ENCODE results near the gene PSRC1. TPM values are rescaled to one million over a fixed set of nuclear protein-coding genes. Genes with fewer than 3 reads are reported as not detected.

The PSRC1 gene
- total and polyA plus RNA-seq, 2 donors from 2014 or later = 3.5 to 4.2 TPM

DNA sequence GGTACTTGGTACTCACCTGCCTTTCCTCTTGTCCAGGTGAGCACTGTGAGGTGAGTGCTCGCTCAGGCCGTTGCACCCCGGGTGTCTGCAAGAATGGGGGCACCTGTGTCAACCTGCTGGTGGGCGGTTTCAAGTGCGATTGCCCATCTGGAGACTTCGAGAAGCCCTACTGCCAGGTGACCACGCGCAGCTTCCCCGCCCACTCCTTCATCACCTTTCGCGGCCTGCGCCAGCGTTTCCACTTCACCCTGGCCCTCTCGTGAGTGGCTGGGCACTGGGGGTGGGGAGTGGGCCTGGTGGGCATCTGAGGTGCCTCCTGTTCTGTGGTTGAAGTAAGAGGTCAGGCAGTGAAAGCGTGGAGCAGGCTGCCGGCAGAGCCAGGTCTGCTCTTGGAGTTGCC, 21.9 kb downstream of the PSRC1 start:
- Histone ChIP-seq H3K36me3 (ENCODE audit: control insufficient read depth in 2 of 3, insufficient read depth in 3 of 3, low read length in 3 of 3) (peaks cover 0 to 2% (median 0%) of the 10 kb centered on the region in 3 donors), H3K4me3 (ENCODE audit: low read length in 3 of 3) (no peak overlapping the region), H3K9ac (ENCODE audit: low read length in 3 of 3) (no peak overlapping the region), H3K27ac (ENCODE audit: low read depth in 2 of 2, low read length in 2 of 2) (no peak overlapping the region), H3K27me3 (ENCODE audit: control insufficient read depth, insufficient read depth, low read length) (no peaks in the 10 kb centered on the region), H3K9me3 (ENCODE audit: control insufficient read depth in 2 of 3, insufficient read depth in 1 of 3, low read length in 3 of 3) (no peaks in the 10 kb centered on the region), H3K4me1 (ENCODE audit: control insufficient read depth in 2 of 3, insufficient read depth in 2 of 3, low read depth in 1 of 3, low read length in 3 of 3) (no peaks in the 10 kb centered on the region)
- FAIRE-seq = no peak
- peak in 1 of 5 donors; percentile 63 for DNase-seq
- intact Hi-C loops (cut with DNase I) = no loop called here
- TF ChIP-seq, protein P1, sequence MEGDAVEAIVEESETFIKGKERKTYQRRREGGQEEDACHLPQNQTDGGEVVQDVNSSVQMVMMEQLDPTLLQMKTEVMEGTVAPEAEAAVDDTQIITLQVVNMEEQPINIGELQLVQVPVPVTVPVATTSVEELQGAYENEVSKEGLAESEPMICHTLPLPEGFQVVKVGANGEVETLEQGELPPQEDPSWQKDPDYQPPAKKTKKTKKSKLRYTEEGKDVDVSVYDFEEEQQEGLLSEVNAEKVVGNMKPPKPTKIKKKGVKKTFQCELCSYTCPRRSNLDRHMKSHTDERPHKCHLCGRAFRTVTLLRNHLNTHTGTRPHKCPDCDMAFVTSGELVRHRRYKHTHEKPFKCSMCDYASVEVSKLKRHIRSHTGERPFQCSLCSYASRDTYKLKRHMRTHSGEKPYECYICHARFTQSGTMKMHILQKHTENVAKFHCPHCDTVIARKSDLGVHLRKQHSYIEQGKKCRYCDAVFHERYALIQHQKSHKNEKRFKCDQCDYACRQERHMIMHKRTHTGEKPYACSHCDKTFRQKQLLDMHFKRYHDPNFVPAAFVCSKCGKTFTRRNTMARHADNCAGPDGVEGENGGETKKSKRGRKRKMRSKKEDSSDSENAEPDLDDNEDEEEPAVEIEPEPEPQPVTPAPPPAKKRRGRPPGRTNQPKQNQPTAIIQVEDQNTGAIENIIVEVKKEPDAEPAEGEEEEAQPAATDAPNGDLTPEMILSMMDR (IDR thresholded peaks at IDR 0.05; ENCODE audit: borderline replicate concordance, extremely low read depth, insufficient read depth) = no peak

DNA sequence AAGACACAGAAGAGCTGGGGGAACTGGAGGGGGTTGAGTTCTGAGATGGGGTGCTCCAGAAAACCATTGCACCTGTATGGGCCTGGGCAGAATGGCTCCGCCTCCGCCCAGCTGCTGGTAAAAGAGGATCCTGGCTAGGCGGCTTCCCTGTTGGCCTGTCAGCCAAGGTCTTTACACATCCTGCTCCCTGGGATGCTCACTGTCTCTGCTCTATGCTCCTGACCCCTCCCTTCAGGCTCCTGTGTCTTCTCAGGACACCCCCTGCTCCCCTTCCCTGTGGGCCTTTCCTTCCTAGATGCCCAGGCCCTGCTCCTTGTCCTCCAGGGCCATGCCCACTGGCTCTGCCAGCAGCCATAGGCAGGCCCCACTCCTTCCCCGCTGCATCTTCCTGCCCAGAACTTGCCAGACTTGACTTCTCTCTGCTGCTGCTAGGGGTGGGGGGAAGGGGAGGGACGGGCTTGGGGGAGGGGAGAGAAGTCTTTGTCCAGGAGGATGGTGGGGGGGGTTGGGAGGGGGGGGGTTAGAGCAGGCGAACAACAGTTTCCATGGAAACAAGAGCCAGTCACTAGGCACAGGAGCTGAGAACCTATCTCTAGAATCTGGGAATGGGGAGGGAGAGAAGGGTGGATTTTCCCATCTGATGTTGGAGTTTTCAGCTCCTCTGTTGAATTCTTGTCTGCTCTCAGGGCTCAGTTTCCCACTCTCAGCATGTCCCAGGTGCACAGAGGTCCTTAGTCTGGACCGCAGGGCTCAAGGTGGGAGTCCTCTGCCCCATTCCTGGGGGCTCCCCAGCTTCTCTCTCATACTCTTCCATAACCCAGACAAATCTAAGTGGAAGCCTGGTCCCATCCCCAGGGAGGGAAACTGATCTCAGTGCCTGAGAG, 23.0 kb downstream of the PSRC1 start:
- no peaks in the 10 kb centered on the region for H3K27me3 ChIP-seq (ENCODE audit: control insufficient read depth, insufficient read depth, low read length)
- H3K4me1 ChIP-seq (ENCODE audit: control insufficient read depth in 2 of 3, insufficient read depth in 2 of 3, low read depth in 1 of 3, low read length in 3 of 3) = peaks cover 0 to 7% (median 0%) of the 10 kb centered on the region in 3 donors
- TF ChIP-seq, protein P1 (IDR thresholded peaks at IDR 0.05; ENCODE audit: borderline replicate concordance, extremely low read depth, insufficient read depth) = no peak
- H3K9ac ChIP-seq (ENCODE audit: low read length in 3 of 3) = no peak overlapping the region
- no peak overlapping the region for H3K4me3 ChIP-seq (ENCODE audit: low read length in 3 of 3)
- DNase-seq (no peak), FAIRE-seq (no peak)
- no peak overlapping the region for H3K27ac ChIP-seq (ENCODE audit: low read depth in 2 of 2, low read length in 2 of 2)
- peaks cover 0 to 2% (median 0%) of the 10 kb centered on the region in 3 donors for H3K36me3 ChIP-seq (ENCODE audit: control insufficient read depth in 2 of 3, insufficient read depth in 3 of 3, low read length in 3 of 3)
- H3K9me3 ChIP-seq (ENCODE audit: control insufficient read depth in 2 of 3, insufficient read depth in 1 of 3, low read length in 3 of 3) = no peaks in the 10 kb centered on the region
- intact Hi-C loops (cut with DNase I) = no loop called here

DNA sequence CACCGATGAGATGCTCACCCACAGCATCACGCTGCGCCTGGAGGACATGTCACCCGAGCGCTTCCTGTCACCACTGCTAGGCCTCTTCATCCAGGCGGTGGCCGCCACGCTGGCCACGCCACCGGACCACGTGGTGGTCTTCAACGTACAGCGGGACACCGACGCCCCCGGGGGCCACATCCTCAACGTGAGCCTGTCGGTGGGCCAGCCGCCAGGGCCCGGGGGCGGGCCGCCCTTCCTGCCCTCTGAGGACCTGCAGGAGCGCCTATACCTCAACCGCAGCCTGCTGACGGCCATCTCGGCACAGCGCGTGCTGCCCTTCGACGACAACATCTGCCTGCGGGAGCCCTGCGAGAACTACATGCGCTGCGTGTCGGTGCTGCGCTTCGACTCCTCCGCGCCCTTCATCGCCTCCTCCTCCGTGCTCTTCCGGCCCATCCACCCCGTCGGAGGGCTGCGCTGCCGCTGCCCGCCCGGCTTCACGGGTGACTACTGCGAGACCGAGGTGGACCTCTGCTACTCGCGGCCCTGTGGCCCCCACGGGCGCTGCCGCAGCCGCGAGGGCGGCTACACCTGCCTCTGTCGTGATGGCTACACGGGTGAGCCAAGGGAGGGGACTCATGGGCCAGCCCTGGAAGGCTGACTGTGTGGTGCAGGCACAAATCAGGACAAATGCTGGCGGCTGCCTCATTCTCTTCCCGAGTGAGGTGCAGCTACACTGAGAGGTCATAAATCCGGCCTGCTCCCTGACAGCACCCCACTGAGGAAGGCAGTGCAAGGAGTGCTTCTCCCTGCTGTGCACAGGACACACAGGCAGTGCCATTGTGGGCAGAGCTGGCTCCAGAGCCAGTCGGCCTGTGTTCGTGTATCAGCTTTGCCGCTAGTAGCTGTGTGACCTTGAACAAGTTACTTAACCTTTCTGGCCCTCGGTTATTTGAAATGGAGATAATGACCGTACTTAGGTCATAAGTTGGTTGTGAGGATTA, 24.2 kb downstream of the PSRC1 start:
- peaks cover 0 to 18% (median 10%) of the 10 kb centered on the region in 3 donors for H3K4me1 ChIP-seq (ENCODE audit: control insufficient read depth in 2 of 3, insufficient read depth in 2 of 3, low read depth in 1 of 3, low read length in 3 of 3)
- DNase-seq = peak in 2 of 5 donors; percentile 58 to 80
- FAIRE-seq = no peak
- H3K36me3 ChIP-seq (ENCODE audit: control insufficient read depth in 2 of 3, insufficient read depth in 3 of 3, low read length in 3 of 3) = peaks cover 0 to 2% (median 0%) of the 10 kb centered on the region in 3 donors
- intact Hi-C loops (cut with DNase I) = no loop called here
- no peak overlapping the region for H3K4me3 ChIP-seq (ENCODE audit: low read length in 3 of 3)
- TF ChIP-seq, protein P1 (IDR thresholded peaks at IDR 0.05; ENCODE audit: borderline replicate concordance, extremely low read depth, insufficient read depth) = no peak
- H3K9ac ChIP-seq (ENCODE audit: low read length in 3 of 3) = no peak overlapping the region
- H3K27me3 ChIP-seq (ENCODE audit: control insufficient read depth, insufficient read depth, low read length) = no peaks in the 10 kb centered on the region
- H3K27ac ChIP-seq (ENCODE audit: low read depth in 2 of 2, low read length in 2 of 2) = no peak overlapping the region
- H3K9me3 ChIP-seq (ENCODE audit: control insufficient read depth in 2 of 3, insufficient read depth in 1 of 3, low read length in 3 of 3) = no peaks in the 10 kb centered on the region
